NCI-H524 (cell line): ENCODE data around the gene SMIM41.
A peak's percentile ranks its signal among the peaks of the same experiment; 100 is the strongest.

Source experiments
- DNase-seq, 2 experiments: peaks; one replicate each; lab custom pipeline; 2025; lab: John Stamatoyannopoulos, UW

The SMIM41 gene

GRCh38 chr12:52050758-52051541 is 28.6 kb upstream of the SMIM41 start, which contains the start of gene NR4A1:
Gene NR4A1, plus strand, starts transcription at chr12:52051442. Its CDS starts 2,887 bp downstream, at chr12:52054329.
- DNase-seq: peak; percentile 47 to 69

DNA sequence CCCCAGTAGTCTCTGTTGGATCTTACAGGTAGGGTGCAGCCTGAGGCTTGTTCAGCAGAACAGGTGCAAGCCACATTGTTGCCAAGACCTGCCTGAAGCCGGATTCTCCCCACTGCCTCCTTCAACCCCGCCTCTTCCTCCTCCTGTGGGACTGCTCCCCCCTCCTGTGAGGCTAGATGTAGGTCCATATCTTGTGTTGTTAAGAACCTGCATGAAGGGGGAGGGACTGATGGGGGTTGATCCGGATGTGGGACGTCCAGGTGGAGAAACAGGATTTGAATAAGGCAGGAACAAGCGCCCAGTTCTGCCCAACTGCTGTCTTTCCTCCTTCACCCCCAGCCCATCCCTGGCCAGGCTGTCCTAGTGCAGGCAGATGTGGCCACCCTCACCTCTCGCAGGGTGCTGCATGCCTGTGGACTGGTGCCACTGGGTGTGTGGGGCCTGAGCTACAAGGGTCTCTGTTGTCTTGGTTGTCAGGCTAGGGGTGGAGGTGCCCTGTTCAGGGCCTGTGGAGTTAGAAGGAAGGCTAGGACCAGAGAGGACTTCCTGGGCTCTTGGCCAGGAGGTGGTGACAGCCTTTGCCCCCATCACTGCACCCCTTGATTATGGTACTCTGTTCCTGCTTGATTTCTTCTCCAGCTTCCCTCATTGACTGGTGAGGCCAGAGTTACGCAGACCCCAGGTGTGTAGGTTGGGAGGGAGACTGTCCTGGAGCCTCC is 26.9 kb upstream of the SMIM41 start:
- DNase-seq: no peak

DNA sequence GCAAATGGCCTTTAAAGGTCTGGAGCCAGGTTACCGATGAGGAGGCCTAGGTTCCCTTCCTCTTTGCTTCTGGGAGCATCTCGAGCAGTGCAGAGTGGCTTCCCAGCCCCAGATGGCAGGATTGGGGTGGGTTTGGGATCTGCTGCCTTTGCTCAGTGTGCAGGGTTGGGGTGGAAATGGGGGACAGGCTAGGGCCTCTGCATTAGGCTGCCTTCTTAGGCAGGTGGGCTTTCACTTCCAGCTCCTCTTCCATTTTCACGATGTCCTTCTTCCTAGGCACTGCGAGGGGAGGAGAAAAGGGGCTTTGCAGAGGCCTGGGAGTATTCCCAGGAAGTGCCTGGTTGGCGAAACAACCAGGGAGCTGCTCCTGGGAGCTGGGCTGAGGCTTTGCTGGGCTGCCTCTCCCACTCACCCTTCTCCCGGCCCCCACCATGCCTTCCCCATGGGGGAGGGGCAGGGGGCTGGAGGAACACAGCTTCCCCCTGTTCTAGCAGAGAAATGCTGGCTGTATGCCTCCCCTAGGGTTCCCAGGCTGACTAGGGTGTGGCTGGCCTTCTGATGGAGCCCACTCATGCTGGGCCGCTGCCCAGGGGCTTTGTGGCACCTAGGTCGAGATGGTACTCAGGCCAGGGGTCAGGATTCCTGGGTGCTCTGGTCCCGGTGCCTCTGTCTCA is 25.8 kb upstream of the SMIM41 start:
- DNase-seq: no peak

- no peak for DNase-seq
These were observed 25.2 kb upstream of the SMIM41 start for GRCh38 chr12:52054231-52054832.

GRCh38 chr12:52054833-52055730 is 24.4 kb upstream of the SMIM41 start:
- no peak for DNase-seq

GRCh38 chr12:52055731-52056711 is 23.5 kb upstream of the SMIM41 start:
- no peak for DNase-seq

GRCh38 chr12:52056801-52057637 is 22.5 kb upstream of the SMIM41 start:
- DNase-seq: no peak

- no peak for DNase-seq
These were observed 21.6 kb upstream of the SMIM41 start for GRCh38 chr12:52057638-52058576.

GRCh38 chr12:52058631-52059361 is 20.7 kb upstream of the SMIM41 start:
- DNase-seq: peak in 1 of 2 experiments; percentile 84

DNA sequence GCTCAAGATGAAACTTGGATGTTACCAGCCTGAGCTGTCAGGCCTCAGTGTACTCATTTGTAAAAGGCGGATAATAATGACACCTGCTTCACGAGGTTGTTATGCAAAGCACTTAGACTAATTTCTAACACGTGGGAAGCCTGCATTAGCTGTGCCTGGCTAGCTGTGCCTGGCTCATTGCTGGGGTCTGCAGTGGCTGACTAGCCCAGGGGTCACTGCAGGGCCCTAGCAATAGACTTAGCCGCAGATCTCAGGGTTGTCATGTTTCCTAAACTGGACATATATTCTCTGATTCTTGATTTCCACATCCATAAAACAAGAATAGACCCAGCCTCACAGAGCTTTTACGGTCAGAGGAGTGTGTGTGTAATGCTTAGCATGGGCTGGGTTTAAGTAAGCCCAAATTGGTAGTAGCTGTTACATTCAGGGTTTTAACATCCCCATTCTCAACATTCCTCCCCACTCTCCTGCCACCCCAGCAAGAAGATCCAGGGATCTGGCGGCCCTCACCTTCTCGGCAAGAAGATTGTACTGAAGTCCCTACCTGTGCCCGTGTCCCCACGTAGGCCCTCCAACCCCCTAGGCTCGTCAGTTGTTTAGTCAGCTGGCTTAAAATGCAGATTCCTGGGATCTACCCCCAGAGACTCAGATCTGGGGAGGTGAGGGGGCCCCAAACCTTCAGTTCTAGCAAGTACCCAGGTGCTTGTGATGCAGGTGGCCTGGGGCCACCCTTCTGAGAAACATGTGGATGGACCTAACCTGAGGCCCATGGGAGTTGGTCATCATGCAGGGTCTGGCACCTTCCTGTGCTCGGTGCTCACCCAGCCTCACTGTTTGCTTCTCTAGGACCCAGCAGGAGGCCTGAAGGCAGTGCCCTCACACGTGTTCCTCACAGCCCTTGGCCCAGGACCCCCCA is 19.7 kb upstream of the SMIM41 start:
- no peak for DNase-seq

DNA sequence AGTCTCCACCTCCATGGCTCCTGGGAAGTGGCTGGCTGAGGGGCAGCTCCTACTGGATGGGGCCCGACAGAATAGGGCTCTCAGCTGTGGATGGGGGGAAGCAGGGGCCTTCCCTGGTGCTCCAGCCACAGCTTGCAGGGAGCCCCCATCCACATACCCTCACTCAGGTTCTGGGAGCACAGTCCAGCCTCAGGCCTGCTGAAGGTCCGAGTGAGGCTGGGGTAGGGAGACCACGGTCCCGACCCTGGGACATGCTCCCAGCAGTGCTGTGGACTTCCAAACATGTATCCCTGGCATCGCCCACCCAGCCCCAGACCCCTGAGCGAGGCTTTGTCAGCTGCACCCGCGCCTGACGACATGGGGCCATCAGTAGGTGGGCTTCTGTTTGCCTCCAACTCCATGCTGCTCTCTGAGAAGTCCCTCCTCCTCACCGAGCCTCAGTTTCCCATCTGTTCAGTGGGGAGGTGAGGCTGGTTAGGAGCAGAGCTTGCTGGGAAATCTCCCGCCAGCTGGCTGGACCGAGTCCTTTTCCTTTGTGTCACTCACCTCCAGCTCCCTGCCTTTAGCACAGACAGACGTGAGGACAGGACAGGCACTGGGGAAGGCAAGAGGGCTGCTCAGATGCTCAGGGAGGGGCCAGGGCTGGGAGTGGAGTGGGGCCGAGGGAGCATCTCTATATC is 18.9 kb upstream of the SMIM41 start:
- DNase-seq: no peak

- DNase-seq: no peak
These were observed 17.9 kb upstream of the SMIM41 start for GRCh38 chr12:52061470-52062166.

DNA sequence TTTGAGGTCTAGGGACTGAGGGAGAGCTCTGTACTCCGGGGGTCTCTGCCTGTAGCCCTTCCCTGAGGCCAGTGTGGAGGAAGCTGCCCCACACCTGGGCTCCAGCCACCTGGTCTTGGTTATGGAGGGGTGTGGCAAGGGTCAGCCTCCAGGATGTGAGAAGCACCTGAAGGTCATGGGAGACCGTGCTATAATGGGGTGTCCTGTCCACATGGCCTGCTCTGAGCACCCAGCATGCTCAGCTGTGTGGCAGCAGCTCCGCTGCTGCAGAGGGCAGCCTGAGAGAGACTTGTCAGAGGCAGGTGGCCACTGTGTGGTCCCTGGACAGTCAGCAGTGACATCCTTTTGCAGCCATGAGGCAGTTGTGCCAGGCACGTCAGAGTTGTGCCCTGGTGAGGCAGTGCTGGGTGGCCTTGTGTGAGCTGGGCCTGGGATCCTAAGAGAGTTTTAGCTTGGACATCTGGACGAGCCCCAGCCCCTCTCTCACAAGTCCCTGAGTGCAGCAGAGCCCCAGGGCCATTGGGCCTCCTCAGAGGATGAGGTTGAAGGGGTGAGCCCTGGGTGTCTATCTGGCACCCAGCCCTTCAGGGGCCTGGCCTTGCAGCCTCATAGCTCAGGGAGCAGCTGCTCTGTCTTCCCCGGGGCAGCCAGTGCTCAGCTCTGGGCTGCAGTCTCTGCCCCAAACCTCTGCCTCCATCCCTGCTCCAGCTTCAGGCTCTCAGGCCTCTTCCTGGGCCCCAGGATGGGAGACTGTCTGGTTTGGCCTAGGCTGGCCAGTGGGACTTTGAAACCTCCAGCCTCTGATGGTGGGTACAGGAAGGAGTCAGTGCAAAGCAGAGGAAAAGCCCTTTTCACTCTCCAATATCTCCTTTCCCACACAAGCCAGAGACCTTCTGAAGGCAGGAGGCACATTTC is 17.1 kb upstream of the SMIM41 start:
- DNase-seq: no peak
